Fibroblast of villous mesenchyme (primary cell): ENCODE results near the gene USF1. TPM values are rescaled to one million over a fixed set of nuclear protein-coding genes. Genes with fewer than 3 reads are reported as not detected.

Experiments used
- DNase-seq: peaks from one replicate; pipeline ENCODE4 v3.0.0-alpha.2; 2010; ENCODE audit warnings: low read depth
- H3K4me3 ChIP-seq: 2 replicates; pipeline ENCODE4 v1.5.1; 2011; ENCODE audit warnings: low read depth, mild to moderate bottlenecking, low read length
- total RNA-seq: library from RNA; depleted of rRNA; stranded (reverse); fragments of >200 nt; gene quantifications from 2 replicates; pipeline ENCODE4 v1.2.3, GENCODE V29; 2012
- TF ChIP-seq, protein P1 (sequence below): IDR thresholded peaks from 2 replicates; pipeline ENCODE4 v1.5.1; 2012; ENCODE audit warnings: low read depth, mild to moderate bottlenecking, low read length; ENCODE audit not compliant: insufficient read depth

Gene USF1
- total RNA-seq, 1 donor, result 62.2 TPM

GRCh38 chr1:161061419-161061818 is 15.6 kb upstream of the USF1 start:
- TF ChIP-seq, protein P1, sequence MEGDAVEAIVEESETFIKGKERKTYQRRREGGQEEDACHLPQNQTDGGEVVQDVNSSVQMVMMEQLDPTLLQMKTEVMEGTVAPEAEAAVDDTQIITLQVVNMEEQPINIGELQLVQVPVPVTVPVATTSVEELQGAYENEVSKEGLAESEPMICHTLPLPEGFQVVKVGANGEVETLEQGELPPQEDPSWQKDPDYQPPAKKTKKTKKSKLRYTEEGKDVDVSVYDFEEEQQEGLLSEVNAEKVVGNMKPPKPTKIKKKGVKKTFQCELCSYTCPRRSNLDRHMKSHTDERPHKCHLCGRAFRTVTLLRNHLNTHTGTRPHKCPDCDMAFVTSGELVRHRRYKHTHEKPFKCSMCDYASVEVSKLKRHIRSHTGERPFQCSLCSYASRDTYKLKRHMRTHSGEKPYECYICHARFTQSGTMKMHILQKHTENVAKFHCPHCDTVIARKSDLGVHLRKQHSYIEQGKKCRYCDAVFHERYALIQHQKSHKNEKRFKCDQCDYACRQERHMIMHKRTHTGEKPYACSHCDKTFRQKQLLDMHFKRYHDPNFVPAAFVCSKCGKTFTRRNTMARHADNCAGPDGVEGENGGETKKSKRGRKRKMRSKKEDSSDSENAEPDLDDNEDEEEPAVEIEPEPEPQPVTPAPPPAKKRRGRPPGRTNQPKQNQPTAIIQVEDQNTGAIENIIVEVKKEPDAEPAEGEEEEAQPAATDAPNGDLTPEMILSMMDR, result no peak
- H3K4me3 ChIP-seq, result no peak overlapping the region
- no peak for DNase-seq

DNA sequence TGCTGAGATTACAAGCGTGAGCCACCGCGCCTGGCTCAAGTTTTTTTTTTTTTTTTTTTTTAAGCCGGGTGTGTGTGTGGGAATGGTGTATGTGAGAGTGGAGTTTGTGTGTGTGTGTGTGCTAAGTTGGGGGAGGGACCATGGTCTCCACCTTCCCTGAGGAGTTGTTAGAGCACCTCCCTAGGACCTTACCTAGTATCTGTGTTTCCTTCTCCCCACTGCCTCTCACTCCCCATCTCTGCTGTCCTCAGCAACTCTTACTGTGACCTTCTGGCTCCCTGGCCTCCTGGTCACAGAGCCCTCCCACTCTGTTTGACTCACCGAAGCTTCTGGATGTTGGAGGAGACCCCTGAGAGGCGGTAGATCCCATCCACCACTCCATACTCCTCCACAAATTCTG is 13.5 kb upstream of the USF1 start:
- TF ChIP-seq, protein P1, result no peak

DNA sequence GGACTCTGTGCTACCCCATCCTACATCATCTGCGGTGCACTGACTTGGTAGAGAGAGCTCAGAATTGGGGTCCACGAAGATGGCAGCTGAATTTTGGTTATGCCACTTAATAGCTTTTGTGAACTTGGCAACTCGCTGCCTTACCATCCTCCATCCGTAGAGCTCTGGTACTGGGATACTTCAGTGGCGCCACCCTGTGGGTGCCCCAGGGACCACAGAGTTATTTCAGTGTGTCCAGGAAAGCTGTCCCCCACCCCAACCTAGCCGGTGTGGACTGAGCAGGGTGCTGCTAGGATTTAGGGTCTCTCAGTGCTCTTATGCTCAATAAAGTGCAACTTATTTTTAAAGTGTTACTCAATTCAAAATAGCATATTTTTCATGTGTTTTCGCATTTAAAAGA is 9.0 kb upstream of the USF1 start:
- no peak for DNase-seq
- no peak overlapping the region for H3K4me3 ChIP-seq
- TF ChIP-seq, protein P1, result peak; percentile 4

More for the DNA sequence above, 13.5 kb upstream of the USF1 start:
- DNase-seq, result no peak
- H3K4me3 ChIP-seq, result no peak overlapping the region

DNA sequence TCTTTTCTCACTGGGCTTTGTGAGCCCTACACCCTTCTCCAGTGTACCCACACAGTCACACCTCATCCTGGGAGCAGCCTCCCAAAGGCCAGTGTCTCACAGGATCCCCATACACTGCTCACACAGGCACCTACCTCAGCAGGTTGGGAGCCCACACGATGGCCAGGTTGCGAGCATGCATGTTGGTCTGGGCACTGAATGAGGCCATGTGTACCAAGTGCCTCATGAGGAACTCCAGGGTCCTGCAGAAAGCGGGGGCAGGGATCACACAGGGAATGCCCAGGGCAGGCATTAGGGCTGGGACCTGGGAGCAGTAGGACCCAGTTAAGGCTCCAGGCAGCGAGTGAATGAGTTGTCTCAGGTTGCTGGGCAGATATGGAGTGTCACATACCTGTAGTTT is 8.5 kb upstream of the USF1 start:
- TF ChIP-seq, protein P1, result no peak
- H3K4me3 ChIP-seq, result no peak overlapping the region
- no peak for DNase-seq

DNA sequence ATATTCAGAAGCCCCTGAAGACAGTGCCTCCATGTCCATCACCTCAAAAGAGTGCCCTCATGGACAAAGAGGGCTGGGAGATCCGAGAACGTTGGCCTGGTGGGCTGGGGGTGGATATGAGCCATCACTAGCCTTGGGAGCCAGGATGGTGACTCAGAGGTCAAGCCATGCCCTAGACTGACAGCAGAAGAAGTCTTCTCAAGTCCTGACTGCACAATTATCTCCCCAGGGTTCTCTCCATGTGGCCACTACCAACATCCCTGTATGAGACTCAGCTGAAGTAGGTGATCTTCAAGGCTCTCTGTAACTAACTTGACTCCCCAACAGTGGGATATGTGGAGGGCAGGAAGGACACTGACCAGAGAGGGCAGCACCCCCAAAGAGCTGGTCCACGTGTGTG is 7.1 kb upstream of the USF1 start:
- no peak overlapping the region for H3K4me3 ChIP-seq
- DNase-seq, result no peak
- TF ChIP-seq, protein P1, result no peak

GRCh38 chr1:161051219-161051618 is 5.4 kb upstream of the USF1 start:
- no peak overlapping the region for H3K4me3 ChIP-seq
- TF ChIP-seq, protein P1, result no peak
- DNase-seq, result no peak

- H3K4me3 ChIP-seq, result no peak overlapping the region
- TF ChIP-seq, protein P1, result no peak
- no peak for DNase-seq
Measured at GRCh38 chr1:161048949-161049722, 3.4 kb upstream of the USF1 start.
